HFF-Myc (cell line): ENCODE data around the gene IRX4.

ENCODE experiments used
- DNase-seq: peaks from one replicate; pipeline ENCODE4 v3.0.0-alpha.2; 2011; ENCODE audit warnings: low read depth; ENCODE audit errors: extremely low read depth
- H3K4me3 ChIP-seq: replicated peaks from 2 replicates; pipeline ENCODE4 v1.5.1; 2011; ENCODE audit warnings: low read depth, mild to moderate bottlenecking, control low read depth, low read length
- TF ChIP-seq, protein P1 (sequence below): IDR thresholded peaks from 2 replicates; pipeline ENCODE4 v1.5.1; 2012; ENCODE audit warnings: mild to moderate bottlenecking, low read depth, low read length, control low read depth; ENCODE audit errors: missing control alignments

Gene IRX4

DNA sequence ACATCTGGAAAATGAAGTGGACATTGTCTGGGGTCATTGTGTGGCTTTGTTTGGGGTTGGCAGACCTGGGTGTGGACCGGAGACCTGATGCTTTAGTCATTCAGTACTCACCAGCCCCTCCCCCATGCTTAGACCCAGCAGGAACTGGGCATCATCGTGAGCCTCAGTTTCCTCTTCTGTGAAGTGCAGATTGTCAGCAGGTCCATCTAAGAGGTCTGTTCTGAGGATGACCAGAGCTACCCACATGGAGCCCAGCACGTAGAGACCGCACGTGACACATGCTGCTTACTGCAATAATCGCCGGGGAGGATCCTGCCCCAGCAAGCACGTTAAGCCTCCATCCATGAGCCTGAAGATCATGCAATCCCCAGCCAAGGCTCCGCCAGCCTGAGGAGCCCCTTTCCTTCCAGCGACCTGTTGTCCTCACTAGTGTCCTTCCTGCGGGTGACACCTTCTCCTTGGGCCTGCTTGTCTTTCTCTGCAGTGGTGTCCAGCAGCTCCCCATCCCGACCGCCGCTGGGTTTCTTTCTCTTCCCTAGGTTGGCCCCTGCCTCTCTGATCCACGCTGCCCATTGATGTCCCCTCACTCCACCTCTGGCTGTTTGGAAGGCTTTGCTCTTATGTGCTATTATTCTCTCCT lies 26.7 kb upstream of the IRX4 start:
- H3K4me3 ChIP-seq, result no peak overlapping the region
- DNase-seq, result no peak
- TF ChIP-seq, protein P1, sequence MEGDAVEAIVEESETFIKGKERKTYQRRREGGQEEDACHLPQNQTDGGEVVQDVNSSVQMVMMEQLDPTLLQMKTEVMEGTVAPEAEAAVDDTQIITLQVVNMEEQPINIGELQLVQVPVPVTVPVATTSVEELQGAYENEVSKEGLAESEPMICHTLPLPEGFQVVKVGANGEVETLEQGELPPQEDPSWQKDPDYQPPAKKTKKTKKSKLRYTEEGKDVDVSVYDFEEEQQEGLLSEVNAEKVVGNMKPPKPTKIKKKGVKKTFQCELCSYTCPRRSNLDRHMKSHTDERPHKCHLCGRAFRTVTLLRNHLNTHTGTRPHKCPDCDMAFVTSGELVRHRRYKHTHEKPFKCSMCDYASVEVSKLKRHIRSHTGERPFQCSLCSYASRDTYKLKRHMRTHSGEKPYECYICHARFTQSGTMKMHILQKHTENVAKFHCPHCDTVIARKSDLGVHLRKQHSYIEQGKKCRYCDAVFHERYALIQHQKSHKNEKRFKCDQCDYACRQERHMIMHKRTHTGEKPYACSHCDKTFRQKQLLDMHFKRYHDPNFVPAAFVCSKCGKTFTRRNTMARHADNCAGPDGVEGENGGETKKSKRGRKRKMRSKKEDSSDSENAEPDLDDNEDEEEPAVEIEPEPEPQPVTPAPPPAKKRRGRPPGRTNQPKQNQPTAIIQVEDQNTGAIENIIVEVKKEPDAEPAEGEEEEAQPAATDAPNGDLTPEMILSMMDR, result no peak

DNA sequence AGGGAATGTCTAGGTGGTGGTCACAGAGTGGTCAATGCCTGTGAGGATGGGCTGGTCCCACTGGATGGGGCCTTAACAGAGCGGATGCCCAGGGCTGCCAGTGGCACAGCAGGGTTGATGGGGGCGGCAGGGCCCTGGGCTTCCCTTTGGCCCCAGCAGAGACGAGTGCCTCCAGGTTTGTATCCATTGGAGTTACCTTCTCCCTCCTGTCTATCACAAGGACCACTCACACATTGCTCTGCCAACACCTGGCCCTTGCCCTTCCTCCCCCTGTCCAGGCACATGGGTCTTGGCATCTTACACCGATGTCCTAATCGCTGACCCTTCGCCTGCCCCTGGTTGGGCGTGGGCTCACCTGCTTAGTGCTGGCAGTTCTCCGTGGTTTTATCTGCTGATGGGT lies 26.2 kb upstream of the IRX4 start:
- no peak overlapping the region for H3K4me3 ChIP-seq
- DNase-seq, result no peak
- TF ChIP-seq, protein P1, result no peak

DNA sequence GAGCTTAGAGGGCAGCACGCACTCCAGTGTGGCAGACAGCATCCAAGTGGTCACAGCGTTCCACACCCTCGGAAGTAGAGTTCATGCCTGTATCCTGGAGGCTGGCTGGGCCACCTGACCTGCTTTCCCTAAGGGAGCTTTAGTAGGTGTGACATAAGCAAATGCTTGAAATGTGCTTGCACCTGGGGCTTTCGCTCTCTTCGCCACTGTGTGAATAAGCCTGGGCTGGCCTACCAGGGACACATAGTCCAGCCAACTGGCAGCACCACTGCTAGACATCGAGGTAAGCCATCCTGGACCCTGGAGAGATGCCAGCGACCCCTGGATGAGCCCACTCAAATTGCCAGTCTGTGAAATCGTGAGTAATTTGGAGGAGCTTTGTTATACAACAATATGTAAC lies 24.9 kb upstream of the IRX4 start:
- DNase-seq, result no peak
- TF ChIP-seq, protein P1, result no peak
- H3K4me3 ChIP-seq, result no peak overlapping the region

DNA sequence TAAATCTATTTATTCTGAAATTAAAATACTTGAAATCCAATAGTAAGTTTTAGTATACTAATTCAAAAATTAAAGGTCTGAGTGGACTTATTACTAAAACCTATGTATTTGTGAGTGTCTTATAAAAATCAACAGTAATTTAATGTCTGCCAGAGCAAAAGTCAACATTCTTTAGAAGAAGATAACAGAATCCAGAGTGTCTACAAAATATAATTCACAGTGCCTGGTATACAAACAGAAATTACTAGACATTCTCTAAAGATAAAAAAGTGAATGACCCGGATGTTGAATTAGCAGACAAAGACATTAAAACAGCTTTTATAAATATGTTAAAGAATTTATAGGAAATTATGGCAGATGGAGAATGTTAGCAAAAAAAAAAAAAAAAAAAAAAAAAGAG lies 22.4 kb upstream of the IRX4 start:
- no peak for DNase-seq
- H3K4me3 ChIP-seq, result no peak overlapping the region
- TF ChIP-seq, protein P1, result no peak

DNA sequence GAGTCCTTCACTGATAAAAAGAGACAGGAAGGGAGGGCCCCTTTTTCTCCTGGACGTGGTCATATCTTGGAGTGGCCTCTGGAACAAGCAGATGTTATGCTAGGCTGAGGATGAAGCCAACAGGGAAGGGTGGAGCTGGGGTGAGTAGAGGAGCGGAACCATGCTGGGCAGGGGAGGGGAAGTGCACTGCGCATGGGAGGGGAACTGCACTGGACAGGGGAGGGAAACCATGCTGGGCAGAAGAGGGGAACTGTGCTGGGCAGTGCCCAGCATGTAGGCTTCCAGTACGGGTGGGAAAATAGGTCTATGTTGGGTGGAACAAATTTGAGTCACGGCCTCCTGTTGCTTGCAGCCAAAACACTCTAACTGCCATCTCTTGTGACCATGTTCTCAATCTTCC lies 19.3 kb upstream of the IRX4 start:
- no peak overlapping the region for H3K4me3 ChIP-seq

DNA sequence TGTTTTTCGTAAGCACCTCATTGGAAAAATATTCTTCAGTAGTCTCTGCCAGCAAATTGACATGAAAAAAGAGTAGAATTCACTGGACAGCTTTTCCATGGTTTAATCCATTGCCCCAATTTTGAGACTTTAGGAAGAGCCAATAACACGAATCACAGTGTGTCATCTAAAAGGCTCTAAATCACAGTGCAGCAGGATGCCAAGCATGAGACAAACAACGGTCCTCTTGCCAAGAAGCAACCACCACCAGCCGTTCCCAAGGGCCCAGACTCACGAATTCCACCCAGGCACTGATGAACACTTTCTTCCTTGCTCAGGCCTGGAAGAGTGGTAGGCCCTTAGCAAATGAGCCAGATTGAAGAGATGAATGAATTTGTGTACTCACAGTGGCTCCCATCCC lies 18.3 kb upstream of the IRX4 start:
- TF ChIP-seq, protein P1, result no peak
- no peak for DNase-seq

More for the DNA sequence above, 19.3 kb upstream of the IRX4 start:
- TF ChIP-seq, protein P1, result no peak
- DNase-seq, result no peak

DNA sequence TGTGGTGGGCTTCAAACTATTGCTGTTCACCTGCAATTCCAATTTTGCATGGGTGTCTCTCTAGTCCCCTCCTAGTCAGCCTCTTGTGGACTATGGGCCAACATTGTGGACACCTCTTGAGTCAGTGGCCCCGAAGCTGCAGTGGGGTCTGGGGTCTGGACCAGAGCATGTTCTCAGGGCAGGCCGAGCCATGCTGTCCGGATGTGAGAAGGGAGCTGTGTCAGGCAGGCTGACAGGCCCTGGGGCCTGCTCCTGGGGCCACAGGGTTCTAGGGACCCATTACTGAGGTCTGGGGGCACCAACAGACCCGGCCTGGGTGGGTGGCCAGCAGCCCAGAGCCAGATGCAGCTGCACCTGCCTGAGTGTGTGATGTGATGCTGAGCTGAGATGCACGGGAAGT lies 16.5 kb upstream of the IRX4 start:
- H3K4me3 ChIP-seq, result no peak overlapping the region
- no peak for DNase-seq
- TF ChIP-seq, protein P1, result no peak

More for the DNA sequence above, 18.3 kb upstream of the IRX4 start:
- no peak overlapping the region for H3K4me3 ChIP-seq
